HG02798 (cell line): ENCODE measurements around the gene KCTD11.

ENCODE experiments used
- ATAC-seq: cut with Tn5 transposase; IDR thresholded peaks from one replicate; pipeline ENCODE4 v1.9.1; 2021; ENCODE audit warnings: mild to moderate bottlenecking; ENCODE audit not compliant: unreplicated experiment, poor library complexity

Gene KCTD11

GRCh38 chr17:7351665-7352502 lies at the start of gene KCTD11:
TSS of gene KCTD11 (plus strand) at chr17:7352162.
- ATAC-seq, result peak; percentile 70

GRCh38 chr17:7304179-7304578 lies 47.8 kb upstream of the KCTD11 start:
- no peak for ATAC-seq

- ATAC-seq, result peak; percentile 79
Measured at GRCh38 chr17:7306911-7307685, 44.9 kb upstream of the KCTD11 start, which contains the start of gene EIF5A. TSS of gene EIF5A (plus strand) at chr17:7307628. CDS start at chr17:7309636, 2,008 bp downstream.

- peak; percentile 4 for ATAC-seq
Measured at GRCh38 chr17:7307686-7308624, 44.0 kb upstream of the KCTD11 start.

GRCh38 chr17:7308625-7309433 lies 43.1 kb upstream of the KCTD11 start:
- peak; percentile 23 for ATAC-seq

GRCh38 chr17:7309628-7310027 lies 42.3 kb upstream of the KCTD11 start:
- no peak for ATAC-seq

- no peak for ATAC-seq
Measured at GRCh38 chr17:7311110-7311705, 40.8 kb upstream of the KCTD11 start.

GRCh38 chr17:7312432-7313087 lies 39.4 kb upstream of the KCTD11 start:
- ATAC-seq, result no peak

- no peak for ATAC-seq
Measured at GRCh38 chr17:7313088-7313889, 38.7 kb upstream of the KCTD11 start.

- no peak for ATAC-seq
Measured at GRCh38 chr17:7313890-7314718, 37.9 kb upstream of the KCTD11 start.

- ATAC-seq, result peak; percentile 82
Measured at GRCh38 chr17:7314719-7315569, 37.0 kb upstream of the KCTD11 start, which contains the start of gene GPS2. TSS of gene GPS2 (minus strand) at chr17:7315360. CDS start at chr17:7315052, 308 bp downstream.

- no peak for ATAC-seq
Measured at GRCh38 chr17:7315570-7316235, 36.3 kb upstream of the KCTD11 start.

GRCh38 chr17:7317161-7317803 lies 34.7 kb upstream of the KCTD11 start:
- no peak for ATAC-seq

- ATAC-seq, result no peak
Measured at GRCh38 chr17:7318121-7318860, 33.7 kb upstream of the KCTD11 start.
